GM06990 (cell line): ENCODE data around the gene TADA2B.
A peak's percentile ranks its signal among the peaks of the same experiment; 100 is the strongest.

Experiments used
- DNase-seq: peaks from one replicate; pipeline ENCODE4 v3.0.0-alpha.2; 2011; ENCODE audit not compliant: insufficient read length; ENCODE audit errors: extremely low read depth
- H3K27me3 ChIP-seq: replicated peaks from 2 replicates; pipeline ENCODE4 v1.6.0; 2011; ENCODE audit warnings: low read length; ENCODE audit not compliant: control insufficient read depth, insufficient read depth
- H3K36me3 ChIP-seq: 2 replicates; pipeline ENCODE4 v1.5.1; 2011; ENCODE audit warnings: low read length; ENCODE audit not compliant: control insufficient read depth, insufficient read depth
- H3K4me3 ChIP-seq: replicated peaks from 2 replicates; pipeline ENCODE4 v1.5.1; 2011; ENCODE audit warnings: low read depth, mild to moderate bottlenecking, control low read depth, low read length
- TF ChIP-seq, protein P1 (sequence below): IDR thresholded peaks from 2 replicates; pipeline ENCODE4 v1.5.1; 2011; ENCODE audit warnings: low read length, control low read depth, mild to moderate bottlenecking, inconsistent platforms; ENCODE audit not compliant: insufficient read depth, poor library complexity, severe bottlenecking

Gene TADA2B

DNA sequence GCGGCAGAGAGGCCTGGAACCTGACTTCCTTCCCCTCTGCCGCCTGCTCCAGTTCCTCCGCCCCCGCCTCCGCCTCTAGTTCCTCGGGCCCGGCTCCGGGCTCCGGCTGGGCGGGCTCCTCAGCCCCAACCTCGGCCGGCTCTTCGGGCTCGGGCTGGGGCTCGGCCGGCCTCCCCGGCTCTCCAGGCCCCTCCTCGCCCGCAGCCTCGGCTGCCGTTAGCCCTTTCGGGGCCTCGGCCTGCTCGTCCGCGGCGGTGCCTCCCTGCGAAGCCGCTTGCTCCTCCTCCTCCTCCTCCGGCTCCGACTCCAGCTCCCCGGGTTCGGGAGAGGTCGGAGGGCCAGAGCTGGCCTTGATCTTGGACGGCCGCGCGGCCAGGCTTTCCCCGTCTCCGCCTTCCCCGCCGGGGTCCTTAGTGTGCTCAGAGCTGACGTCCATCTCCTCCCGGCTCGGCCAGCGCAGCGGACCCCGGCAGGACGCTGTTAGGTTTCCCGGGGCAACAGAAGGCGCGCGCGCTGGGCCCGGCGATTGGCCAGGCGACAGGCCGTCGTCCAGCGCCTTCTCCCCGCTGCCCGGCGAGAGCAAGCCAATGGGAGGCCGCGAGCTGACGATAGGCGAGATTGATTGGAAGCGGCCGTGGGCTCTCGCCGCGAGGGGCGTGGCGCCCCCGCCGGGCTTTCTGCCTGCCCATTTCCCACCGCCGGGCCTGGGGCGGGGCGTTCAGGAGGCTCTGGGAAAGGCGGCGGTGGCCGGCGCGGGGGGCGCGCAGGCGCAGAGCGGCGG is 479 bp upstream of the TADA2B start:
- peak; percentile 98 for DNase-seq
- TF ChIP-seq, protein P1, sequence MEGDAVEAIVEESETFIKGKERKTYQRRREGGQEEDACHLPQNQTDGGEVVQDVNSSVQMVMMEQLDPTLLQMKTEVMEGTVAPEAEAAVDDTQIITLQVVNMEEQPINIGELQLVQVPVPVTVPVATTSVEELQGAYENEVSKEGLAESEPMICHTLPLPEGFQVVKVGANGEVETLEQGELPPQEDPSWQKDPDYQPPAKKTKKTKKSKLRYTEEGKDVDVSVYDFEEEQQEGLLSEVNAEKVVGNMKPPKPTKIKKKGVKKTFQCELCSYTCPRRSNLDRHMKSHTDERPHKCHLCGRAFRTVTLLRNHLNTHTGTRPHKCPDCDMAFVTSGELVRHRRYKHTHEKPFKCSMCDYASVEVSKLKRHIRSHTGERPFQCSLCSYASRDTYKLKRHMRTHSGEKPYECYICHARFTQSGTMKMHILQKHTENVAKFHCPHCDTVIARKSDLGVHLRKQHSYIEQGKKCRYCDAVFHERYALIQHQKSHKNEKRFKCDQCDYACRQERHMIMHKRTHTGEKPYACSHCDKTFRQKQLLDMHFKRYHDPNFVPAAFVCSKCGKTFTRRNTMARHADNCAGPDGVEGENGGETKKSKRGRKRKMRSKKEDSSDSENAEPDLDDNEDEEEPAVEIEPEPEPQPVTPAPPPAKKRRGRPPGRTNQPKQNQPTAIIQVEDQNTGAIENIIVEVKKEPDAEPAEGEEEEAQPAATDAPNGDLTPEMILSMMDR: no peak
- Histone ChIP-seq H3K27me3 (no peaks in the 10 kb centered on the region), H3K4me3 (peak overlapping the region; percentile 73), H3K36me3 (no peaks in the 10 kb centered on the region; the same call in 1 of the 2 replicates)

DNA sequence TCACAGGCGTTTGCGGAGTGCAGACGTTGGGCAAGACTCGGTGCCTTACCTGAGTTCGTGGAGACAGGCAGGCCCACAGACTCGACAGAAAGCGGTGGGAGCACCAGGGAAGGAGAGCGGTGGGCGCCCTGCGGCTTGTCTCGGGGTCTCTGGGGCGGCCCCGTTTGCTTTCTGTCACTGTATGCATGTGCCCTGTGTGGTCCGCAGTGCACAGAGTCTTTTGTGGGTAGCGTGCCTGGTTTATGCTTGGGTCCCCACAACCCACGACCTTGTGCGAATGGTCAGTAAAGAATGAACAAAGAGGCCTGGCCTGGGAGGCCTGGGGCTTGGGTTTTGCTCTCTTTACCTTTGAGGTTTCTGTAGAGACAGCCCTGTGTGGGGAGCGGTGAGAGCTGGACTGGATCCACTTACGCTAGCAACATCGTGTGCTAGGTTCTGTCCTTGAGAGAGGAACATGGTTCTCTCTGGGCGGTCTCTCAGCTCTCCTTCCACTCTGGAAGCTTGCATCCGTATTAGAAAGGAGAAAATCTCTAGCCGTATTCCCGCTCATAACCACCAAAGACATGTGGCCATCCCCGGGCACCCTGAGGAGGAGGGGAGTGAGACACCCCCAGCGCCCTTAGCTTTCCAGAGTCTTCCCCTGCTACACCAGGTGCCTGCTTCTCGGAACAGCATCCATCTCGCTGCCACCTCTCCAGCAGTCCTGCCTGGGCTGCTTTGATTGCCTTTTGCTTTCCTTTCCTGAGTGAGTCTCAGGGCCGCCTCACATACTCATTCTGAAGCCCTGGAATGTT is 1.2 kb downstream of the TADA2B start:
- TF ChIP-seq, protein P1: no peak
- peak overlapping the region; percentile 95 for H3K4me3 ChIP-seq
- H3K27me3 ChIP-seq: no peaks in the 10 kb centered on the region
- peaks cover 5% of the 10 kb centered on the region for H3K36me3 ChIP-seq
- no peak for DNase-seq

DNA sequence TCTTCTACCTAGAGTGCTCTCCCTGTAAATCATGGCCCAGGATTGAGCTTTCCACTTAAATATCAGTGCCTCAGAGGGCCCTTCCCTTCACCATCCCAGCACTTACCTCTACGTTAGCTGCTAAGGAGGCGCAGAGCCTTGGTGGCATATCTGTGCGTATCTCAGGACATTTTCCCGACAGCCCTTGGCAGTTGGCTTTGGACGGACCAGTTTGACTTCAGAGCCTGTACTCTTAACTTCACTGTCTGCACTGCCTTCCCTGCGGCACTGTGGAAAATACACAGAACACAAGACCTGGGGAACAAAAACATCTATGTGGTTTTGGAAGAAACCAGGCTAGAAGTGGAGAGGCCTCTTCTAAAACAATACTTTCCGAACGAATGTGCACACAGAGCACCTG is 2.4 kb downstream of the TADA2B start:
- TF ChIP-seq, protein P1: no peak
- Histone ChIP-seq H3K36me3 (peaks cover 7% of the 10 kb centered on the region), H3K27me3 (no peaks in the 10 kb centered on the region), H3K4me3 (peak overlapping the region; percentile 95)
- DNase-seq: no peak

DNA sequence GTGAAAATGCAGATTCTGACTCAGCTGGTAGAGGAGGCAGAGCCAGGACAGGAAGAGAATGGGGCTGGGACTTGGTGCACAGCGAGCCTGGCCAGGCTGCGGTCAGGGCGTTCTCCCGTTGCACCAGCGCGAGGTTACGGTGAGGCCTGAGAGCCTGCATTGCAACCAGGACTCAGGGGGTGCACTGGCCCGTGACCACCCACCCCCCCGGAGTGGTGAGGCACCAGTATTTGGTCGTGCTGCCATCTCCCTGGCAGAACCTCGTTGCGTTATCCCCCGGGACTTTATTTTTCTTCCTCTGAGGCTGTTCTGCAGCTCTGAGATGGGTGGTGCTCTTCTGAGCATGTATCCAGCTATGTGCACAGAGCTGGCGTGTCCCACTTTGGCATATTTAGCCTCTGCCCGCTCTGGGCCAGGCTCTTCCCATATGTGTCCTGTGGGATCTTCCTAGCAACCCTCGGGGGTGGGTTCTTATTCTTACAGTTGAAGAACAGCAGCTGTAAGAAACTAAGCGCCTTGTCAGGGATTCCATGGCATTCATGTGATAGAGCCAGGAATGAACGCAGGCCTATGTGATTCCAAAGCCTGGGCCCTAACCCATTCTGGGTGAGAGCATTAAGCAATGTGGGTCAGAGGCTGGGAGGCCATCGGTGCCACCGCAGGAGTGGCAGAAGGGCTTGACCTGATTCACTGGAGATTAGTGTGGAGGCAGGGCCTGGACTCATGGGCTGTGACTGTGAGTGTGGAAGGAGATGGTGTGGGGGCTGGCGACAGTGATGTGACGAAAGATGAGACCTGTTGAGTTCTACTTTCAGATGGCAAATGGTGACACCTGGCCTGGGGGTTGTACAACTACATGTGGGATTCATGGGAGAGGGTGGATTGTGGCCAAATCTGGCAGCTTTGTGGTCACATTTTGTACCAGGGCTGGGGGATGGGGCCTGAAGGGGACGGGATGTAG is 3.1 kb downstream of the TADA2B start:
- TF ChIP-seq, protein P1: no peak
- DNase-seq: peak; percentile 83
- no peaks in the 10 kb centered on the region for H3K27me3 ChIP-seq
- H3K4me3 ChIP-seq: peak overlapping the region; percentile 26
- peaks cover 7% of the 10 kb centered on the region for H3K36me3 ChIP-seq

DNA sequence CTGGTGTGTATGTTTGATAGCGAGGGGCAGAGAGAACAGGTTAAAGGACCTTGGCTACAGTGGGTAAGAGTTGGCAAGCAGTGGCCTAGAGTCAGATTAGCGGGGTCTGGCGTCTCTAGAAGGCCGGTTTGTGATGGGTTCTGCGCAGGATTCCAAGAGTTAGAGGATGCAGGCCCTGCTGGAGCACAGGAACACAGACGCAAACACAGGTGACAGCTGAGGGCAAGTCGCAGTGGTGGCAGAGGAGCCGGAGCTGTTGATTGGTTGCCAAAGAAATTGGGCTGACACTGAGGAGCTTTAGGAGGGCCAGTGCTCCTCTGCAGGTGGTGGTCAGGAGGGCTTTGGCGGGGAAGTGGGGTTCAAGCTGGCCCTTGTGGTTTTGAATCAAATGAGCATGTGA is 3.8 kb downstream of the TADA2B start:
- H3K36me3 ChIP-seq: peaks cover 7% of the 10 kb centered on the region
- H3K4me3 ChIP-seq: no peak overlapping the region
- TF ChIP-seq, protein P1: no peak
- H3K27me3 ChIP-seq: no peaks in the 10 kb centered on the region
- no peak for DNase-seq
